Caco-2 (cell line): Measurements from ENCODE around the gene PIK3R2. TPM values are rescaled to one million over a fixed set of nuclear protein-coding genes. Genes with fewer than 3 reads are reported as not detected.

ENCODE experiments used
- BruUV-seq: library from RNA; stranded (reverse); fragments of 400-500 nt; replicated peaks from 2 replicates; lab custom pipeline; 2021; lab: Mats Ljungman, UMichigan
- CTCF ChIA-PET: fragments of 300-600 bp; sonication (Branson Sonifier 250); formaldehyde crosslinking; loops from one replicate; lab custom pipeline; 2022; ENCODE audit warnings: antibody characterized with exemption; lab: Charles Lee
- POLR2A ChIA-PET: fragments of 300-600 bp; sonication (Branson Sonifier 250); formaldehyde crosslinking; loops from one replicate; lab custom pipeline; 2022; ENCODE audit warnings: antibody characterized with exemption; lab: Charles Lee
- DNase-seq, 2 experiments: peaks; one replicate each; pipeline versions ENCODE4 v3.0.0 to v3.0.0-alpha.2; 2020 to 2022
- H3K27me3 ChIP-seq: replicated peaks from 2 replicates; pipeline ENCODE4 v1.6.0; 2011; ENCODE audit warnings: low read length; ENCODE audit not compliant: control insufficient read depth, insufficient read depth
- H3K36me3 ChIP-seq: 2 replicates; pipeline ENCODE4 v1.5.1; 2011; ENCODE audit warnings: low read length; ENCODE audit not compliant: control insufficient read depth, insufficient read depth
- H3K4me1 ChIP-seq: fragments of 250-450 bp; sonication (Bioruptor Pico); 2 replicates; pipeline ENCODE4 v1.5.1; 2020; ENCODE audit warnings: mild to moderate bottlenecking
- H3K4me3 ChIP-seq: 2 replicates; pipeline ENCODE4 v1.5.1; 2011; ENCODE audit warnings: low read depth, mild to moderate bottlenecking, control low read depth, low read length
- H3K9me3 ChIP-seq: fragments of 250-450 bp; sonication (Bioruptor Pico); 2 replicates; pipeline ENCODE4 v1.5.1; 2020; ENCODE audit warnings: mild to moderate bottlenecking, moderate library complexity
- H3K27ac Mint-ChIP-seq: one replicate; pipeline ENCODE4 v1.8.0; 2022; ENCODE audit warnings: mixed read lengths; ENCODE audit not compliant: unreplicated experiment
- H3K27me3 Mint-ChIP-seq: one replicate; pipeline ENCODE4 v1.8.0; 2022; ENCODE audit warnings: mixed read lengths; ENCODE audit not compliant: insufficient read depth, unreplicated experiment
- H3K36me3 Mint-ChIP-seq: one replicate; pipeline ENCODE4 v1.8.0; 2022; ENCODE audit warnings: mild to moderate bottlenecking, mixed read lengths; ENCODE audit not compliant: insufficient read depth, unreplicated experiment
- H3K4me1 Mint-ChIP-seq: one replicate; pipeline ENCODE4 v1.8.0; 2022; ENCODE audit warnings: low read depth, mixed read lengths; ENCODE audit not compliant: unreplicated experiment
- H3K4me3 Mint-ChIP-seq: one replicate; pipeline ENCODE4 v1.8.0; 2022; ENCODE audit warnings: mild to moderate bottlenecking, moderate library complexity, mixed read lengths; ENCODE audit not compliant: unreplicated experiment
- H3K9me3 Mint-ChIP-seq: one replicate; pipeline ENCODE4 v1.8.0; 2022; ENCODE audit warnings: mixed read lengths; ENCODE audit not compliant: unreplicated experiment
- intact Hi-C: fragments of 100-400 bp; cut with micrococcal nuclease; formaldehyde crosslinking; loops from one replicate; pipeline ENCODE4 v1.10.0; 2022; ENCODE audit not compliant: unreplicated experiment
- total RNA-seq: library from RNA; stranded (reverse); gene quantifications from 2 replicates; pipeline ENCODE4 v1.2.3, GENCODE V29; 2022
- TF ChIP-seq, protein P1 (sequence below), 2 experiments: fragments of 200-600 bp in 1 of 2; IDR thresholded peaks; 1 replicate in 1 of 2; 2 replicates in 1 of 2; pipeline versions ENCODE4 v1.5.1 to v1.8.0; 2011 to 2022; ENCODE audit warnings: antibody characterized with exemption in 1 of 2, control low read depth in 1 of 2, inconsistent platforms in 1 of 2, low read depth in 1 of 2, low read length in 1 of 2, mild to moderate bottlenecking in 1 of 2, moderate library complexity in 1 of 2; ENCODE audit not compliant: insufficient read depth in 1 of 2, severe bottlenecking in 1 of 2, unreplicated experiment in 1 of 2

The PIK3R2 gene
- total RNA-seq, 1 experiment from 2014 or later: 34.3 TPM

DNA sequence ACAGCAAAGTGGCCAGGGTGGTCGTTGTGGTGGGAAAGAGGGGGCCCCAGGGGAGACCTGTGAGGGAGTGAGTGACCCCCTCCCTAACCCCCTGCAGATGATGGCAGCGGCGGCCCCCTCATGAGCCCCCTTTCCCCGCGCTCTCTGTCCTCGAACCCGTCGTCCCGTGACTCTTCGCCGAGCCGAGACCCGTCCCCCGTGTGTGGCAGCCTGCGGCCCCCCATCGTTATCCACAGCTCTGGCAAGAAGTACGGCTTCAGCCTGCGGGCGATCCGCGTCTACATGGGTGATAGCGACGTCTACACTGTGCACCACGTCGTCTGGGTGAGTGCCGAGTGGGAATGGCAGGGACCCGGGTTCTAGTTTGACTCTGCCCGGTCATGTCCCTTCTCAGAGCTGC is 8.1 kb upstream of the PIK3R2 start:
- no peaks in the 10 kb centered on the region for H3K27me3 ChIP-seq
- intact Hi-C loops: no loop called here

DNA sequence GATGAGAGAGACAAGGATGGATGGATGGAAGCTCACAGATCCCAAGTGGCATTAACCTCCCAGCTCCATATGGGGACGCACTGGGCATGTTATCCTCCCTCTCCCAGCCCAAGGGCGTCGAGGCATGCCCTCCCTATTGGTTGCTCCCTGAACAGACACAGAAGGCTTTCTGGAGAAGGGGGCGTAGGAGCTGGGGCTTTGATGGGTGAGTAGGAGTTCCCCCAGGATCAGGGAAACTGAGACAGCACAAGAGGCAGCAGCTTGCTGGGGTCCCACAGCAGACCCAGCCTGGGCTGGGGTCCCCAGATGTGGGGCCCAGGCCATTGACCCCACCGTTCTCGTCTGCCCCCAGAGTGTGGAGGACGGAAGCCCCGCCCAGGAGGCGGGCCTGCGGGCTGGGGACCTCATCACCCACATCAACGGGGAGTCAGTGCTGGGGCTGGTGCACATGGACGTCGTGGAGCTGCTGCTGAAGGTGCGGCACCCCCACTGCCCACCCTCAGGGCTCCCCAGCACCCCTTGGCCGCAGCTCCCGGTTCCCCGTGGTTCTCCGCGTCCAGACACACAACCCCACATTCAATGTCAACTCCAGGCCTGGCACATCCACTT is 7.5 kb upstream of the PIK3R2 start:
- BruUV-seq: no TSS peak
- Mint-ChIP-seq H3K27me3 (no peaks in the 10 kb centered on the region), H3K36me3 (peaks cover 13% of the 10 kb centered on the region)

More for the DNA sequence above, 8.1 kb upstream of the PIK3R2 start:
- ChIA-PET CTCF (no interaction called here), POLR2A (no interaction called here)
- Mint-ChIP-seq H3K9me3 (no peaks in the 10 kb centered on the region), H3K4me3 (no peak overlapping the region), H3K27me3 (no peaks in the 10 kb centered on the region), H3K36me3 (peaks cover 17% of the 10 kb centered on the region), H3K4me1 (no peaks in the 10 kb centered on the region), H3K27ac (no peak overlapping the region)
- Histone ChIP-seq H3K9me3 (no peaks in the 10 kb centered on the region), H3K36me3 (peaks cover 6% of the 10 kb centered on the region), H3K4me1 (no peaks in the 10 kb centered on the region), H3K4me3 (no peak overlapping the region)
- DNase-seq: no peak
- TF ChIP-seq, protein P1, sequence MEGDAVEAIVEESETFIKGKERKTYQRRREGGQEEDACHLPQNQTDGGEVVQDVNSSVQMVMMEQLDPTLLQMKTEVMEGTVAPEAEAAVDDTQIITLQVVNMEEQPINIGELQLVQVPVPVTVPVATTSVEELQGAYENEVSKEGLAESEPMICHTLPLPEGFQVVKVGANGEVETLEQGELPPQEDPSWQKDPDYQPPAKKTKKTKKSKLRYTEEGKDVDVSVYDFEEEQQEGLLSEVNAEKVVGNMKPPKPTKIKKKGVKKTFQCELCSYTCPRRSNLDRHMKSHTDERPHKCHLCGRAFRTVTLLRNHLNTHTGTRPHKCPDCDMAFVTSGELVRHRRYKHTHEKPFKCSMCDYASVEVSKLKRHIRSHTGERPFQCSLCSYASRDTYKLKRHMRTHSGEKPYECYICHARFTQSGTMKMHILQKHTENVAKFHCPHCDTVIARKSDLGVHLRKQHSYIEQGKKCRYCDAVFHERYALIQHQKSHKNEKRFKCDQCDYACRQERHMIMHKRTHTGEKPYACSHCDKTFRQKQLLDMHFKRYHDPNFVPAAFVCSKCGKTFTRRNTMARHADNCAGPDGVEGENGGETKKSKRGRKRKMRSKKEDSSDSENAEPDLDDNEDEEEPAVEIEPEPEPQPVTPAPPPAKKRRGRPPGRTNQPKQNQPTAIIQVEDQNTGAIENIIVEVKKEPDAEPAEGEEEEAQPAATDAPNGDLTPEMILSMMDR (IDR thresholded peaks at IDR 0.05; ENCODE audit: insufficient read depth in 1 of 2, low read depth in 1 of 2, low read length in 1 of 2, severe bottlenecking in 1 of 2, unreplicated experiment in 1 of 2): no peak
- no TSS peak for BruUV-seq

DNA sequence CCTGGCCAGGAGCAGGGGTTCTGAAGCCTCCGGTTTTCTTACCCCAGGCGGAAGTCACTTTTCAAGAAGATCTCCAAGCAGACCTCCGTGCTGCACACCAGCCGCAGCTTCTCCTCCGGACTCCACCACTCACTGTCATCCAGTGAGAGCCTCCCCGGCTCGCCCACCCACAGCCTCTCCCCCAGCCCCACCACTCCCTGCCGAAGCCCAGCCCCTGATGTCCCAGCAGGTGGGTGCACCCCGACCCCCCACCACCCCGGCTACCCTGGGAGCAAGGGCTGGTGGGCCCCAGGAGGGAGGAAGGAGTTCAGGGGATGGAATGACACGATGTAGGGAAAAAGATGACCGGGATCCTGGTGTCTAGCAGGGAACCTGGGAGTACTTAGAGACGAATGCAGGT is 5.6 kb upstream of the PIK3R2 start:
- no TSS peak for BruUV-seq
- Histone ChIP-seq H3K4me1 (peaks cover 4% of the 10 kb centered on the region; the same call in 1 of the 2 replicates), H3K4me3 (no peak overlapping the region), H3K9me3 (no peaks in the 10 kb centered on the region), H3K27me3 (no peaks in the 10 kb centered on the region), H3K36me3 (peaks cover 6% of the 10 kb centered on the region)
- ChIA-PET CTCF (no interaction called here), POLR2A (interaction anchor here (0.5 kb wide), 1 partner anchor 30 kb away, joined by 5 read pairs; no protein-coding TSS in a partner anchor)
- intact Hi-C loops: no loop called here
- Mint-ChIP-seq H3K9me3 (no peaks in the 10 kb centered on the region), H3K4me3 (no peak overlapping the region), H3K27me3 (no peaks in the 10 kb centered on the region), H3K27ac (no peak overlapping the region), H3K36me3 (peaks cover 11% of the 10 kb centered on the region), H3K4me1 (no peaks in the 10 kb centered on the region)
- TF ChIP-seq, protein P1 (IDR thresholded peaks at IDR 0.05; ENCODE audit: insufficient read depth in 1 of 2, low read depth in 1 of 2, low read length in 1 of 2, severe bottlenecking in 1 of 2, unreplicated experiment in 1 of 2): no peak
- no peak for DNase-seq

More for the DNA sequence above, 7.5 kb upstream of the PIK3R2 start:
- Mint-ChIP-seq H3K4me3 (no peak overlapping the region), H3K4me1 (no peaks in the 10 kb centered on the region), H3K27ac (no peak overlapping the region), H3K9me3 (no peaks in the 10 kb centered on the region)
- ChIA-PET CTCF (no interaction called here), POLR2A (no interaction called here)
- DNase-seq: no peak
- H3K4me3 ChIP-seq: no peak overlapping the region
- H3K36me3 ChIP-seq: peaks cover 6% of the 10 kb centered on the region
- no peaks in the 10 kb centered on the region for H3K4me1 ChIP-seq
- TF ChIP-seq, protein P1 (IDR thresholded peaks at IDR 0.05; ENCODE audit: insufficient read depth in 1 of 2, low read depth in 1 of 2, low read length in 1 of 2, severe bottlenecking in 1 of 2, unreplicated experiment in 1 of 2): no peak
- H3K27me3 ChIP-seq: no peaks in the 10 kb centered on the region
- no peaks in the 10 kb centered on the region for H3K9me3 ChIP-seq
- intact Hi-C loops: no loop called here
